ENCODE results near the gene GALNT16.

The GALNT16 gene

GRCh38 chr14:69335371-69335771 is 75.4 kb downstream of the GALNT16 start:
- DNase-seq (ENCODE audit: low read depth in 2 of 2) = no peak

GRCh38 chr14:69337984-69338383 is 78.0 kb downstream of the GALNT16 start:
- no peak for DNase-seq (ENCODE audit: low read depth in 2 of 2)

GRCh38 chr14:69339426-69339825 is 79.5 kb downstream of the GALNT16 start:
- no peak for DNase-seq (ENCODE audit: low read depth in 2 of 2)

- DNase-seq (ENCODE audit: low read depth in 2 of 2) = no peak
Observed at GRCh38 chr14:69342928-69343525, 83.1 kb downstream of the GALNT16 start.

- no peak for DNase-seq (ENCODE audit: low read depth in 2 of 2)
Observed at GRCh38 chr14:69344171-69344570, 84.2 kb downstream of the GALNT16 start.

GRCh38 chr14:69345402-69345801 is 85.4 kb downstream of the GALNT16 start:
- DNase-seq (ENCODE audit: low read depth in 2 of 2) = no peak

GRCh38 chr14:69346710-69347109 is 86.8 kb downstream of the GALNT16 start:
- no peak for DNase-seq (ENCODE audit: low read depth in 2 of 2)

- DNase-seq (ENCODE audit: low read depth in 2 of 2) = no peak
Observed at GRCh38 chr14:69349091-69349777, 89.3 kb downstream of the GALNT16 start.

GRCh38 chr14:69350892-69351291 is 90.9 kb downstream of the GALNT16 start:
- DNase-seq (ENCODE audit: low read depth in 2 of 2) = no peak

- DNase-seq (ENCODE audit: low read depth in 2 of 2) = no peak
Observed at GRCh38 chr14:69351385-69351784, 91.4 kb downstream of the GALNT16 start.

GRCh38 chr14:69351911-69352310 is 92.0 kb downstream of the GALNT16 start:
- DNase-seq (ENCODE audit: low read depth in 2 of 2) = no peak

GRCh38 chr14:69353168-69353567 is 93.2 kb downstream of the GALNT16 start:
- no peak for DNase-seq (ENCODE audit: low read depth in 2 of 2)

GRCh38 chr14:69354383-69355153 is 94.6 kb downstream of the GALNT16 start:
- DNase-seq (ENCODE audit: low read depth in 2 of 2) = peak in 1 of 2 donors; percentile 41

- DNase-seq (ENCODE audit: low read depth in 2 of 2) = no peak
Observed at GRCh38 chr14:69355154-69355597, 95.2 kb downstream of the GALNT16 start.

GRCh38 chr14:69355607-69356281 is 95.8 kb downstream of the GALNT16 start:
- DNase-seq (ENCODE audit: low read depth in 2 of 2) = no peak

- no peak for DNase-seq (ENCODE audit: low read depth in 2 of 2)
Observed at GRCh38 chr14:69356903-69357543, 97.1 kb downstream of the GALNT16 start.

- DNase-seq (ENCODE audit: low read depth in 2 of 2) = no peak
Observed at GRCh38 chr14:69357544-69358200, 97.7 kb downstream of the GALNT16 start.

- DNase-seq (ENCODE audit: low read depth in 2 of 2) = no peak
Observed at GRCh38 chr14:69358233-69358963, 98.4 kb downstream of the GALNT16 start.

- no peak for DNase-seq (ENCODE audit: low read depth in 2 of 2)
Observed at GRCh38 chr14:69358966-69359365, 99.0 kb downstream of the GALNT16 start.

- DNase-seq (ENCODE audit: low read depth in 2 of 2) = no peak
Observed at GRCh38 chr14:69360438-69361108, 100.6 kb downstream of the GALNT16 start.

All from stimulated activated CD4-positive, alpha-beta T cell treated with anti-CD3 and anti-CD28 coated beads, Interleukin-1b, Interleukin-23, amount 100 ng/mL, for 1 hour (primary cell).